Fibroblast of pulmonary artery (primary cell): ENCODE measurements around the gene SIN3B.

Experiments used
- DNase-seq: peaks from one replicate; pipeline ENCODE4 v3.0.0-alpha.2; 2010; ENCODE audit warnings: low read depth
- H3K4me3 ChIP-seq: replicated peaks from 2 replicates; pipeline ENCODE4 v1.5.1; 2011; ENCODE audit warnings: low read depth, mild to moderate bottlenecking, control low read depth, low read length, moderate library complexity
- CTCF ChIP-seq: IDR thresholded peaks from 2 replicates; pipeline ENCODE4 v1.5.1; 2011; ENCODE audit warnings: mild to moderate bottlenecking, control low read depth, low read length, inconsistent platforms; ENCODE audit errors: missing control alignments

Gene SIN3B

GRCh38 chr19:16892868-16893685 lies 63.9 kb downstream of the SIN3B start:
- TF ChIP-seq CTCF: no peak
- no peak for DNase-seq
- H3K4me3 ChIP-seq: no peak overlapping the region

- TF ChIP-seq CTCF: no peak
- no peak for DNase-seq
Measured at GRCh38 chr19:16893686-16893989, 64.4 kb downstream of the SIN3B start.

GRCh38 chr19:16894080-16894479 lies 64.9 kb downstream of the SIN3B start:
- no peak for TF ChIP-seq CTCF

More at GRCh38 chr19:16893686-16893989, 64.4 kb downstream of the SIN3B start:
- H3K4me3 ChIP-seq: no peak overlapping the region

GRCh38 chr19:16895467-16896145 lies 66.4 kb downstream of the SIN3B start:
- peak overlapping the region; percentile 59 for H3K4me3 ChIP-seq
- no peak for TF ChIP-seq CTCF

More at GRCh38 chr19:16894080-16894479, 64.9 kb downstream of the SIN3B start:
- no peak overlapping the region for H3K4me3 ChIP-seq
- DNase-seq: no peak

GRCh38 chr19:16896146-16897028 lies 67.2 kb downstream of the SIN3B start:
- H3K4me3 ChIP-seq: peak overlapping the region; percentile 59
- TF ChIP-seq CTCF: no peak
- no peak for DNase-seq

More at GRCh38 chr19:16895467-16896145, 66.4 kb downstream of the SIN3B start:
- DNase-seq: peak; percentile 31

- DNase-seq: peak; percentile 97
- peak overlapping the region; percentile 52 for H3K4me3 ChIP-seq
- no peak for TF ChIP-seq CTCF
Measured at GRCh38 chr19:16897029-16897855, 68.0 kb downstream of the SIN3B start.
